Ascending aorta (tissue), 2 donors: Measurements from ENCODE around the gene C2orf92. TPM values are rescaled to one million over a fixed set of nuclear protein-coding genes. Genes with fewer than 3 reads are reported as not detected.
"Not testable (repeated sequence)": the region's sequence is repeated elsewhere in the genome, so short reads cannot be mapped to it uniquely, and the experiment has no call there.

Experiments used
- DNase-seq, 2 donors: peaks; one replicate each; pipeline ENCODE4 v3.0.0-alpha.2; 2019; ENCODE audit warnings: low spot score in 2 of 2
- H3K27ac ChIP-seq, 2 donors: fragments of 200-600 bp; sonication (generic); one replicate each; pipeline ENCODE4 v1.5.1; 2016 to 2017; ENCODE audit warnings: mild to moderate bottlenecking in 1 of 2
- H3K27me3 ChIP-seq: fragments of 200-600 bp; sonication (generic); one replicate; pipeline ENCODE4 v1.5.1; 2017
- H3K36me3 ChIP-seq, 2 donors: fragments of 200-600 bp; sonication (generic); one replicate each; pipeline ENCODE4 v1.5.1; 2016
- H3K4me1 ChIP-seq, 2 donors: fragments of 200-600 bp; sonication (generic); one replicate each; pipeline ENCODE4 v1.5.1; 2016 to 2017; ENCODE audit warnings: mild to moderate bottlenecking in 1 of 2
- H3K4me3 ChIP-seq, 2 donors: fragments of 200-600 bp; sonication (generic); one replicate each; pipeline ENCODE4 v1.5.1; 2016 to 2017; ENCODE audit warnings: mild to moderate bottlenecking in 1 of 2
- H3K9me3 ChIP-seq, 2 donors: fragments of 200-600 bp; sonication (generic); one replicate each; pipeline ENCODE4 v1.5.1; 2016
- intact Hi-C: fragments of 100-400 bp; cut with DNase I; formaldehyde crosslinking; loops from one replicate; pipeline ENCODE4 v1.15.1; 2023
- total RNA-seq: library from RNA; depleted of rRNA; stranded (reverse); fragments of >200 nt; gene quantifications from one replicate; pipeline ENCODE4 v1.1.0, GENCODE V29; 2016
- TF ChIP-seq, protein P1 (sequence below), 3 experiments: fragments of 200-600 bp in 2 of 3; fragments of 450-650 bp in 1 of 3; sonication (generic) in 2 of 3; IDR thresholded peaks; one replicate each; pipeline ENCODE4 v1.5.1; 2016 to 2019; ENCODE audit warnings: antibody characterized with exemption in 3 of 3, mild to moderate bottlenecking in 1 of 3, moderate library complexity in 1 of 3

Gene C2orf92
- total RNA-seq, 1 donor from 2014 or later: 4.6 TPM

DNA sequence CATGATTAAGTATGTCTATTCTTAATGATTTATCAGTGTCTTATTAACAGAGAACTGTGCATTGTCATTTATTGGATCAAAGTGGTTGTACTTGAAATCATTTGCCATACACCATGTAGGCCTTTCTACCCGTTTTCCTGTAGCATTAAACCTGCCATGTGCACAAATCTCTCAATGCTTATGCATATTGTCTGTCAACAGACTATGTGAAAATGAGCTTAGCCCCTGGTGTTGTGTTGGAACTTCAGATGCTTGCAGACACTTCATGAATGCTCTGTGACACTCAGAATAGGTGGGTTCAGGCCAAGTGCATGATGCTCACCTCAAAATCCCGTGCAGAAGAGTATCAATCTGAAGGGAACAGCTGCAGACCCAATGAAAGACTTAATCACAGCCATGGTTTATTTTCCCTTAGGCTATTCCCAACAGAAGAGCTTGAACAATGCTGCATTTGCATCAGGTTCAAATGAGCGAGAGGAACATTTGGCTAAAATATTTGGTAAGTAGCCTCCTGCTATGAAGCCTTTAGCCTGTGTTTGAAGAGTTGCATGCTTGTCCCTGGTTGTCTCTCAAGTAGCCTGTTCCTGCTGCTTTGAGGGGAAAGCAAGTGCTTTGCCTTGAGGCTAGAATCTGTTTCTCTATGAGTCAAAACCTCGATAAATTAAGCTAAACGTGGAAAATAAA, 6.1 kb downstream of the C2orf92 start:
- H3K4me1 ChIP-seq: no peaks in the 10 kb centered on the region
- H3K4me3 ChIP-seq: no peak overlapping the region
- no peak overlapping the region for H3K27ac ChIP-seq
- no peak for DNase-seq
- no peaks in the 10 kb centered on the region for H3K27me3 ChIP-seq
- H3K36me3 ChIP-seq: no peaks in the 10 kb centered on the region
- H3K9me3 ChIP-seq: no peaks in the 10 kb centered on the region
- TF ChIP-seq, protein P1, sequence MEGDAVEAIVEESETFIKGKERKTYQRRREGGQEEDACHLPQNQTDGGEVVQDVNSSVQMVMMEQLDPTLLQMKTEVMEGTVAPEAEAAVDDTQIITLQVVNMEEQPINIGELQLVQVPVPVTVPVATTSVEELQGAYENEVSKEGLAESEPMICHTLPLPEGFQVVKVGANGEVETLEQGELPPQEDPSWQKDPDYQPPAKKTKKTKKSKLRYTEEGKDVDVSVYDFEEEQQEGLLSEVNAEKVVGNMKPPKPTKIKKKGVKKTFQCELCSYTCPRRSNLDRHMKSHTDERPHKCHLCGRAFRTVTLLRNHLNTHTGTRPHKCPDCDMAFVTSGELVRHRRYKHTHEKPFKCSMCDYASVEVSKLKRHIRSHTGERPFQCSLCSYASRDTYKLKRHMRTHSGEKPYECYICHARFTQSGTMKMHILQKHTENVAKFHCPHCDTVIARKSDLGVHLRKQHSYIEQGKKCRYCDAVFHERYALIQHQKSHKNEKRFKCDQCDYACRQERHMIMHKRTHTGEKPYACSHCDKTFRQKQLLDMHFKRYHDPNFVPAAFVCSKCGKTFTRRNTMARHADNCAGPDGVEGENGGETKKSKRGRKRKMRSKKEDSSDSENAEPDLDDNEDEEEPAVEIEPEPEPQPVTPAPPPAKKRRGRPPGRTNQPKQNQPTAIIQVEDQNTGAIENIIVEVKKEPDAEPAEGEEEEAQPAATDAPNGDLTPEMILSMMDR (IDR thresholded peaks at IDR 0.05): no peak
- intact Hi-C loops: no loop called here

DNA sequence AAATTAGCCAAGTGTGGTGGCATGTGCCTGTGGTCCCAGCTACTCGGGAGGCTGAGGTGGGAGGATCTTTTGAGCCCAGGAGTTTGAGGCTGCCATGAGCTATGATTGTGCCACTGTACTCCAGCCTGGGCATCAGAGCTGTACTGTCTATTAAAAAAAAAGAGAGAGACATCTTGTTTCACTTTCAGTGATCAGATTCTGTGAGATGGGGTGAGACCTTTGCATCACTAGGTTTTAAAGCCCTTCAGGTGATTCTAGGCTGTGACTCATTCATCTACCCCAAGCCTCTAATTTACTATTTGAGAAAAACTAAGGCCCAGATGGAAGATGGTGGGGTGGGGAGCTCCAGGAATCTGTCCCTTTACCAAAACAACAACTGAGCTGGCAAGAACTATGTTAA, 7.1 kb downstream of the C2orf92 start:
- no peaks in the 10 kb centered on the region for H3K4me1 ChIP-seq
- no peak for DNase-seq
- no peak overlapping the region for H3K4me3 ChIP-seq
- H3K27ac ChIP-seq: no peak overlapping the region
- no peaks in the 10 kb centered on the region for H3K9me3 ChIP-seq
- H3K36me3 ChIP-seq: no peaks in the 10 kb centered on the region
- H3K27me3 ChIP-seq: no peaks in the 10 kb centered on the region
- TF ChIP-seq, protein P1 (IDR thresholded peaks at IDR 0.05): no peak
- intact Hi-C loops: no loop called here

DNA sequence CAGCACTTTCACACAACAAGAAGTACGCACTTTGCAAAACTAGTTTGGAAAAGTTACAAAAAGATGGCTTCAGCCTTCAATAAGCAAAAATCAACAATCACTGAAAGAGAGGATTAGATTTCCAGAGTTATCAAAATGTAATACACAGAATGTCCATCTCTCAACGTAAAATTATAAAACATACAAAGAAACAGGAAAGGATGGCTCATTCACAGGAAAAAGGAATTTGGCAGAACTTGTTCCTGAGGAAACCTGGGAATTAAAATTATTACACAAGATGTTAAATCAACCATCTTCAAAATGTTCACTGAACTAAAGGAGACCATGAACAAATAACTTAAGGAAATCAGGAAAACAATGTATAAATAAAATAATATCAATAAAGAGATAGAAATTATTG, 8.0 kb downstream of the C2orf92 start:
- Histone ChIP-seq H3K27ac (no peak overlapping the region), H3K9me3 (no peaks in the 10 kb centered on the region), H3K4me3 (no peak overlapping the region), H3K27me3 (no peaks in the 10 kb centered on the region), H3K36me3 (no peaks in the 10 kb centered on the region), H3K4me1 (no peaks in the 10 kb centered on the region)
- DNase-seq: no peak
- TF ChIP-seq, protein P1 (IDR thresholded peaks at IDR 0.05): no peak
- intact Hi-C loops: no loop called here

DNA sequence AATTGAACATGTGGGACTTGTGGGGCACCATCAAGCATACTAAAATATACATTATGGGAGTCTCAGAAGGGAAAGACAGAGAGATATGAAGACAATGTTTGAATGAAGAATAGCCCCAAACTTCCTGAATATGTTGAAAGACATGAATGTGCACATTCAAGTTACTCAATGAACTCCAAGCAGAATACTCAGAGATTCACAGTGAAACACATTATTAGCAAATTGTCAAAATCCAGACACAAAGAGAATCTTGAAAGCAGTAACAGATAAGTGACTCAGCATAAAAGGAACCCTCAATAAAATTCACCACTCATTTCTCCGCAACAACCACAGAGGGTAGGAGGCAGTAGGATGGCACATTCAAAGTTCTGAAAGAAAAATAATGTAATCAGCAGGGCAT, 8.8 kb downstream of the C2orf92 start:
- H3K9me3 ChIP-seq: no peaks in the 10 kb centered on the region
- no peak overlapping the region for H3K27ac ChIP-seq
- intact Hi-C loops: no loop called here
- H3K36me3 ChIP-seq: no peaks in the 10 kb centered on the region
- TF ChIP-seq, protein P1 (IDR thresholded peaks at IDR 0.05): no peak
- no peaks in the 10 kb centered on the region for H3K4me1 ChIP-seq
- H3K4me3 ChIP-seq: no peak overlapping the region
- H3K27me3 ChIP-seq: no peaks in the 10 kb centered on the region
- DNase-seq: no peak

DNA sequence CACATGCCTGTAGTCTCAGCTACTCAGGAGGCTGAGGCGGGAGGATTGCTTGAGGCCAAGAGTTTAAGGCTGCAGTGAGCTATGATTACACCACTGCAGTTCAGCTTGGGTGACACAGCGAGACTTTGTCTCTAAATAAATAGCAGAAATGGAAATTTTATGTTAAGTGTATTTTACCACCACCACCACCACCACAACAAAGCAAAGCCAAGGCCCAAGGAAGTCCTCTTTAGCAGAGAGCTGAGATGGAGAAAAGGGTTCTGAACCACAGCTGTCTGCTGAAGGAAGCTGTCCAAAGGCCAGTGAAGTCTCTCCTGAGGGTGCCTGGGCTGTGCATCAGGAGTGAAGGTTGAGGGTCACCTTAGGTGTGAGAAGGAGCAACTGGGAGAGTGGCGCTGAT, 17.7 kb downstream of the C2orf92 start:
- H3K4me3 ChIP-seq, H3K36me3 ChIP-seq, H3K9me3 ChIP-seq, H3K4me1 ChIP-seq, H3K27me3 ChIP-seq, DNase-seq, H3K27ac ChIP-seq, intact Hi-C loops: not testable (repeated sequence)

DNA sequence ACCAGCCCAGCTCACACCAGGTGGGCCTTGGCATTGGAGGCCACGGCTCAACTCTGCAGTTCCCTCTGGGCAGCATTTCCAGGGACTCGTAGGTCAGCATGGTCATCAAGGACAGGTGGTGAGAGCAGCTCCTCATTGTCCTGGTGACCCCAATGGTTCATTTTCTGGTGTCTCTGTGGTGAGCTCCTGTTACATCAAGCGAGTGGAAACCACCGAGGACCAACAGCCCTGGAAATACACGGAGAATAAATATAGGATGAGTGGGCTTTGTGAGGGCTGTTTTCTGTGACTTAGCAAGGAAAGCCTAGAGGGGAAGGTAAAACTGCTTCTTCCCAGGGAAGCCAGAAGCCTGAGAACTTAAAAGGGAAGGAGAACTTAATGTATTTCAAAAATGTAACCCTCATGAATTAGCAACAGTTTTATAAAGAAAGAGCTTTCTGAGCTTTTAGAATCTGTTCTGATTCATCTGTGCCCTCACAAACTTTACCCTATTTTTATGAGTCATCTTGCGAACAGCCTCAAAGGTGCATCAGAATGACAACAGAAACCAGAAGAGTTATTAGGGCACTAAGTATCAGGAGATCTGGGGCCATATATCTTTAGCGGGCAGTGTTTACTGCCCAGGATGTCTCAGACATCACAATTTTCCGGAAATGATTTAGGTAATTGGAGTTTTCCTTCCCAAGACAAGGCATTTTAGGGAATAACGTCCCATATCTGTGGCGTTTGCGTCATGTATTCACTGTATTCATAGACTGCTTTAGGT, 18.7 kb downstream of the C2orf92 start:
- TF ChIP-seq, protein P1 (IDR thresholded peaks at IDR 0.05): no peak
- intact Hi-C loops: no loop called here
- Histone ChIP-seq H3K4me3 (no peak overlapping the region), H3K4me1 (no peaks in the 10 kb centered on the region), H3K9me3 (no peaks in the 10 kb centered on the region), H3K27ac (no peak overlapping the region), H3K36me3 (no peaks in the 10 kb centered on the region), H3K27me3 (no peaks in the 10 kb centered on the region)
- no peak for DNase-seq
